BLaER1 (cell line): Measurements from ENCODE around the gene FIGN.

Experiments
- H3K27ac ChIP-seq: shearing (Covaris generic); formaldehyde crosslinking; 2 replicates; pipeline ENCODE4 v1.8.1; 2022
- H3K27me3 ChIP-seq: shearing (Covaris generic); formaldehyde crosslinking; 2 replicates; pipeline ENCODE4 v1.8.1; 2022
- H3K36me3 ChIP-seq: shearing (Covaris generic); formaldehyde crosslinking; 2 replicates; pipeline ENCODE4 v1.8.1; 2022
- H3K4me1 ChIP-seq: shearing (Covaris generic); formaldehyde crosslinking; 2 replicates; pipeline ENCODE4 v1.8.1; 2022
- H3K4me2 ChIP-seq: shearing (Covaris generic); formaldehyde crosslinking; 2 replicates; pipeline ENCODE4 v1.8.1; 2022
- H3K4me3 ChIP-seq: shearing (Covaris generic); formaldehyde crosslinking; 2 replicates; pipeline ENCODE4 v1.8.1; 2022
- H3K9ac ChIP-seq: shearing (Covaris generic); formaldehyde crosslinking; 2 replicates; pipeline ENCODE4 v1.8.1; 2022
- H3K9me3 ChIP-seq: shearing (Covaris generic); formaldehyde crosslinking; 2 replicates; pipeline ENCODE4 v1.8.1; 2022
- H4K20me1 ChIP-seq: shearing (Covaris generic); formaldehyde crosslinking; 2 replicates; pipeline ENCODE4 v1.8.1; 2022
- Cebpa-rat ChIP-seq: shearing (Covaris generic); IDR thresholded peaks from 2 replicates; pipeline ENCODE4 v1.8.1; 2022

The FIGN gene, protein sequence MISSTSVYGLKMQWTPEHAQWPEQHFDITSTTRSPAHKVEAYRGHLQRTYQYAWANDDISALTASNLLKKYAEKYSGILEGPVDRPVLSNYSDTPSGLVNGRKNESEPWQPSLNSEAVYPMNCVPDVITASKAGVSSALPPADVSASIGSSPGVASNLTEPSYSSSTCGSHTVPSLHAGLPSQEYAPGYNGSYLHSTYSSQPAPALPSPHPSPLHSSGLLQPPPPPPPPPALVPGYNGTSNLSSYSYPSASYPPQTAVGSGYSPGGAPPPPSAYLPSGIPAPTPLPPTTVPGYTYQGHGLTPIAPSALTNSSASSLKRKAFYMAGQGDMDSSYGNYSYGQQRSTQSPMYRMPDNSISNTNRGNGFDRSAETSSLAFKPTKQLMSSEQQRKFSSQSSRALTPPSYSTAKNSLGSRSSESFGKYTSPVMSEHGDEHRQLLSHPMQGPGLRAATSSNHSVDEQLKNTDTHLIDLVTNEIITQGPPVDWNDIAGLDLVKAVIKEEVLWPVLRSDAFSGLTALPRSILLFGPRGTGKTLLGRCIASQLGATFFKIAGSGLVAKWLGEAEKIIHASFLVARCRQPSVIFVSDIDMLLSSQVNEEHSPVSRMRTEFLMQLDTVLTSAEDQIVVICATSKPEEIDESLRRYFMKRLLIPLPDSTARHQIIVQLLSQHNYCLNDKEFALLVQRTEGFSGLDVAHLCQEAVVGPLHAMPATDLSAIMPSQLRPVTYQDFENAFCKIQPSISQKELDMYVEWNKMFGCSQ

GRCh38 chr2:163735685-163736432 is at the start of gene FIGN:
TSS of gene FIGN (minus strand) at chr2:163736008. CDS start at chr2:163734927, 1,081 bp downstream.
- Histone ChIP-seq H3K4me2 (no peak within 1 kb of the TSS), H3K9me3 (peaks cover 14% of the 10 kb centered on the region), H4K20me1 (no peaks in the 10 kb centered on the region), H3K27ac (no peak within 1 kb of the TSS), H3K4me1 (no peaks in the 10 kb centered on the region), H3K4me3 (no peak within 1 kb of the TSS), H3K9ac (no peak within 1 kb of the TSS), H3K36me3 (no peaks in the 10 kb centered on the region), H3K27me3 (no peaks in the 10 kb centered on the region)
- no peak for TF ChIP-seq Cebpa-rat

DNA sequence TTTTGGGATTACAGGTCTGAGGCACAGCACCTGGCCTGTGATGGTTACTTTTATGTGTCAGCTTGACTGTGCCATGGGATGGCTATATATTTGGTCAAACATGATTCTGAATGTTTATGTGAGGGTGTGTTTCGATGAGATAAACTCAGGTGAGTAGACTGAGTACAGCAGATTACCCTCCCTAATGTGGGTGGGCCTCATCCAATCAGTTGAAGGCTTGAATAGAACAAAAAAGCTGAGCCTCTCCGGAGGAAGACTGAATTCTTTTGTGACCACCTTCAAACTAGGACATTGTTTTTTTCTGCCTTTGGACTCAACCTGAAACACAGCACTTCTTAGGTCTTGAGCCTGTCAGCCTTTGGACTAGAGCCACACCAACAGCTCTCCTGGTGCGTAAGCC is 49.4 kb upstream of the FIGN start:
- Histone ChIP-seq H3K9me3 (no peaks in the 10 kb centered on the region), H3K27me3 (no peaks in the 10 kb centered on the region), H3K27ac (no peak overlapping the region), H3K9ac (no peak overlapping the region), H3K4me3 (no peak overlapping the region), H3K4me2 (no peak overlapping the region), H3K36me3 (no peaks in the 10 kb centered on the region), H4K20me1 (no peaks in the 10 kb centered on the region), H3K4me1 (no peaks in the 10 kb centered on the region)
- TF ChIP-seq Cebpa-rat: no peak

GRCh38 chr2:163779970-163780597 is 44.3 kb upstream of the FIGN start:
- H3K4me3 ChIP-seq: no peak overlapping the region
- H3K4me1 ChIP-seq: no peaks in the 10 kb centered on the region
- no peak overlapping the region for H3K9ac ChIP-seq
- H3K27me3 ChIP-seq: no peaks in the 10 kb centered on the region
- H3K9me3 ChIP-seq: no peaks in the 10 kb centered on the region
- H3K4me2 ChIP-seq: no peak overlapping the region
- H4K20me1 ChIP-seq: no peaks in the 10 kb centered on the region
- H3K36me3 ChIP-seq: no peaks in the 10 kb centered on the region
- TF ChIP-seq Cebpa-rat: no peak
- no peak overlapping the region for H3K27ac ChIP-seq

GRCh38 chr2:163778045-163778781 is 42.4 kb upstream of the FIGN start:
- no peak overlapping the region for H3K9ac ChIP-seq
- no peaks in the 10 kb centered on the region for H3K27me3 ChIP-seq
- H3K4me3 ChIP-seq: no peak overlapping the region
- TF ChIP-seq Cebpa-rat: no peak
- no peaks in the 10 kb centered on the region for H4K20me1 ChIP-seq
- H3K4me2 ChIP-seq: no peak overlapping the region
- H3K27ac ChIP-seq: no peak overlapping the region
- H3K4me1 ChIP-seq: no peaks in the 10 kb centered on the region
- H3K36me3 ChIP-seq: no peaks in the 10 kb centered on the region
- H3K9me3 ChIP-seq: no peaks in the 10 kb centered on the region

DNA sequence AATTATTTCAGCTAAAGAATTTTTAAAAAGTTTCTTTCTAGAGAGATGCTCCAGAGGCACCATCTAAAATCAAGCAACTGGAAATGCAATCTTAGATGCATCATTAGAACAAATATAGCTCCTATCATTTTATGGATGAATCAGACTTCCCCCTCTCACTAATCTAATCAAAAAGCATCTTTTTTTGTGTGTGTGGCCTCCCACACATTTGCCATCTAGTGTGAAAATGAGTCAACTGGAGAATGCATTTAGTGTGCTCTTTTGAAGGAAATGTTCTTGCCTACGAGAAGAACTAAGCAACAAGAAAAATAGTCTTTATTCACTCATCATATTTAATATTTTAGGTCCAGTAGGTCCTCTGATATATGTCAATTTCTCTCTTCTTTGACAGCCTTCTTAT is 39.5 kb upstream of the FIGN start:
- Histone ChIP-seq H3K27ac (no peak overlapping the region), H3K9me3 (no peaks in the 10 kb centered on the region), H4K20me1 (no peaks in the 10 kb centered on the region), H3K9ac (no peak overlapping the region), H3K36me3 (no peaks in the 10 kb centered on the region), H3K27me3 (no peaks in the 10 kb centered on the region), H3K4me2 (no peak overlapping the region), H3K4me3 (no peak overlapping the region), H3K4me1 (no peaks in the 10 kb centered on the region)
- no peak for TF ChIP-seq Cebpa-rat

DNA sequence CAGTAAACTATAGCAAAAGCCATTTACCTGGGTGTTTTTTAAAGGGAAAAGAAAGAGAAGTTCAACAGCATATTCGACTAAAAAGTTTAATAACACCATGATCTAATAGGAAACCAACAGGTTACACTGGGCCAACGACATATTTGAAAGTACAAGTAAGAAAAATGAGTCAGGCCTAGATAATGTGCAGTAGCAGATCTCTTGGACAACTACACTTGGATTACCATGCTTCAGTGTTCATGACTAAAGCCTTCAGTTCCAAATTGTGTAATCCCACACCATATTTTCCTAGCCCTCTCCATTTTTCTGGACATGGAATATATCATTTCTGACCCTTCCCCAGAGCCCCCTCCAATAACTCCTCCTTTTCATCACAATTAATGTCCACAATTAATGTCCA is 39.1 kb upstream of the FIGN start:
- Histone ChIP-seq H4K20me1 (no peaks in the 10 kb centered on the region), H3K36me3 (no peaks in the 10 kb centered on the region), H3K4me1 (no peaks in the 10 kb centered on the region), H3K4me3 (no peak overlapping the region), H3K4me2 (no peak overlapping the region), H3K27ac (no peak overlapping the region), H3K9ac (no peak overlapping the region), H3K9me3 (no peaks in the 10 kb centered on the region), H3K27me3 (no peaks in the 10 kb centered on the region)
- no peak for TF ChIP-seq Cebpa-rat

- TF ChIP-seq Cebpa-rat: no peak
- Histone ChIP-seq H3K9me3 (no peaks in the 10 kb centered on the region), H3K4me3 (no peak overlapping the region), H3K27me3 (no peaks in the 10 kb centered on the region), H3K4me1 (no peaks in the 10 kb centered on the region), H3K4me2 (no peak overlapping the region), H3K9ac (no peak overlapping the region), H3K36me3 (no peaks in the 10 kb centered on the region), H4K20me1 (no peaks in the 10 kb centered on the region), H3K27ac (no peak overlapping the region)
Observed at GRCh38 chr2:163773276-163773675, 37.5 kb upstream of the FIGN start.

DNA sequence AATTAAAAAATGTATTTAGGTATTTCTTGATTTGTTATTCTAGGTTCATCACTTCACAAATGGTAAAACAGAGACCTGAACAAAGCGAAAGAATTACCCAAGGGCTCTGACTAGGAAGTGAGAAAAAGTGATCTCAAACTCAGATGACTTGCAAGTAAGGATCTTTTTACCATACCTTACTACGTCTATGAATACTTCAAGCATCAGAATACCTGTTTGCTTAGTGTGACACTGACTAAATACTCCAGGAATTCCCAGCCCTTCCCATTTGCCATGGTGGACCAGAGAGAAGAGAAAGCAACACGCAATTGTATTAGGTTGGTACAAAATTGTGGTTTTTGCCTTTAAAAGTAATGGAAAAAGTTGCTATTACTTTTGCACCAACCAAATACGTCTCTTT is 35.8 kb upstream of the FIGN start:
- Histone ChIP-seq H4K20me1 (no peaks in the 10 kb centered on the region), H3K4me1 (no peaks in the 10 kb centered on the region), H3K4me3 (no peak overlapping the region), H3K36me3 (no peaks in the 10 kb centered on the region), H3K27me3 (no peaks in the 10 kb centered on the region), H3K9ac (no peak overlapping the region), H3K27ac (no peak overlapping the region), H3K9me3 (no peaks in the 10 kb centered on the region), H3K4me2 (no peak overlapping the region)
- TF ChIP-seq Cebpa-rat: no peak
